K562 (cell line): ENCODE measurements around the gene PYM1. TPM values are rescaled to one million over a fixed set of nuclear protein-coding genes. Genes with fewer than 3 reads are reported as not detected.

Experiments
- ARID1B ChIP-seq: fragments of 450-650 bp; IDR thresholded peaks from 2 replicates; pipeline ENCODE4 v1.6.1; 2016; ENCODE audit warnings: antibody characterized with exemption, mild to moderate bottlenecking, inconsistent platforms
- ARNT ChIP-seq, 2 experiments: fragments of 450-650 bp; IDR thresholded peaks; 2 replicates each; pipeline ENCODE4 v1.6.1; 2016; ENCODE audit warnings: mild to moderate bottlenecking in 1 of 2
- FOSL1 ChIP-seq: fragments of 200-800 bp; sonication (Bioruptor generic); conservative IDR thresholded peaks from 2 replicates; pipeline ENCODE4 v1.6.1; 2016; ENCODE audit warnings: missing genetic modification characterization, missing compliant biosample characterization
- FOXP1 ChIP-seq: sonication (generic); formaldehyde crosslinking; IDR thresholded peaks from 2 replicates; pipeline ENCODE4 v1.8.0; 2022; ENCODE audit warnings: mild to moderate bottlenecking, missing genetic modification reagents
- HDAC1 ChIP-seq, 2 experiments: fragments of 450-650 bp; IDR thresholded peaks; 2 replicates each; pipeline ENCODE4 v1.6.1; 2016 to 2017; ENCODE audit warnings: inconsistent platforms in 1 of 2, mild to moderate bottlenecking in 1 of 2, moderate library complexity in 1 of 2
- JUN ChIP-seq, 2 experiments: sonication (generic) in 1 of 2; formaldehyde crosslinking in 1 of 2; IDR thresholded peaks; 2 replicates each; pipeline versions ENCODE4 v1.6.1 to v1.8.0; 2012 to 2022; ENCODE audit warnings: borderline replicate concordance in 2 of 2, mild to moderate bottlenecking in 2 of 2, improper control_type of control experiment in 1 of 2, low read depth in 1 of 2, low read length in 1 of 2, missing genetic modification reagents in 1 of 2
- MCM5 ChIP-seq: fragments of 450-650 bp; IDR thresholded peaks from 2 replicates; pipeline ENCODE4 v1.6.1; 2016; ENCODE audit warnings: low read depth
- NR2C1 ChIP-seq, 2 experiments: fragments of 450-650 bp; IDR thresholded peaks; 2 replicates each; pipeline ENCODE4 v1.6.1; 2017; ENCODE audit warnings: mild to moderate bottlenecking in 2 of 2, antibody characterized with exemption in 1 of 2, inconsistent platforms in 1 of 2, missing compliant biosample characterization in 1 of 2, missing genetic modification characterization in 1 of 2
- NR2C2 ChIP-seq, 2 experiments: fragments of 200-800 bp in 1 of 2; sonication (Bioruptor generic) in 1 of 2; sonication (generic) in 1 of 2; formaldehyde crosslinking in 1 of 2; IDR thresholded peaks; 2 replicates each; pipeline versions ENCODE4 v1.6.1 to v1.8.0; 2016 to 2022; ENCODE audit warnings: mild to moderate bottlenecking in 1 of 2, missing compliant biosample characterization in 1 of 2, missing genetic modification characterization in 1 of 2, missing genetic modification reagents in 1 of 2
- PHF21A ChIP-seq: fragments of 450-650 bp; IDR thresholded peaks from 2 replicates; pipeline ENCODE4 v1.6.1; 2017; ENCODE audit warnings: low read depth, borderline replicate concordance
- SMARCA4 ChIP-seq: fragments of 450-650 bp; IDR thresholded peaks from 2 replicates; pipeline ENCODE4 v1.6.1; 2016
- SRSF1 ChIP-seq: fragments of 200-400 bp; formaldehyde crosslinking; IDR thresholded peaks from 2 replicates; pipeline ENCODE4 v1.6.1; 2017; ENCODE audit warnings: mild to moderate bottlenecking, low read depth, low read length, moderate library complexity
- STAT5A ChIP-seq: IDR thresholded peaks from 2 replicates; pipeline ENCODE4 v1.6.1; 2012; ENCODE audit warnings: low read length, inconsistent platforms, borderline replicate concordance
- TAF9B ChIP-seq: fragments of 450-650 bp; IDR thresholded peaks from 2 replicates; pipeline ENCODE4 v1.6.1; 2018; ENCODE audit warnings: mild to moderate bottlenecking; ENCODE audit not compliant: partially characterized antibody
- TCF3 ChIP-seq: sonication (generic); formaldehyde crosslinking; IDR thresholded peaks from 2 replicates; pipeline ENCODE4 v1.4.0; 2020; ENCODE audit warnings: mild to moderate bottlenecking, missing genetic modification reagents
- TCF7 ChIP-seq: sonication (generic); IDR thresholded peaks from 2 replicates; pipeline ENCODE4 v1.6.1; 2016; ENCODE audit warnings: antibody characterized with exemption, borderline replicate concordance
- polyA plus RNA-seq, 8 experiments: library from polyadenylated mRNA; depleted of rRNA in 4 of 8; stranded (reverse) in 5 of 8; unstranded in 3 of 8; fragments of >200 nt; fragmentation: Nextera tagmentation in 2 of 8; fragmentation: Illumina TruSeq in 1 of 8; extraction: Ambion mirVana in 2 of 8; extraction: Trizol in 1 of 8; gene quantifications; 2 replicates each; pipeline versions ENCODE4 v1.2.1 to v1.2.3, GENCODE V29; 2011 to 2014; ENCODE audit warnings: inconsistent platforms in 1 of 8, missing spikeins in 1 of 8
- total RNA-seq, 7 experiments: library from RNA; depleted of rRNA in 6 of 7; stranded (reverse); fragments of >200 nt in 6 of 7; fragmentation: Illumina TruSeq in 2 of 7; extraction: Trizol in 2 of 7; gene quantifications; 2 replicates each; pipeline versions ENCODE4 v1.2.1 to v1.2.3, GENCODE V29; 2011 to 2021; ENCODE audit warnings: low replicate concordance in 1 of 7
- TF ChIP-seq, protein P1 (sequence below): fragments of 450-650 bp; IDR thresholded peaks from 2 replicates; pipeline ENCODE4 v1.6.1; 2017; ENCODE audit warnings: antibody characterized with exemption
- TF ChIP-seq, protein P2 (sequence below): IDR thresholded peaks from 2 replicates; pipeline ENCODE4 v1.6.1; 2012; ENCODE audit warnings: low read depth, low read length, improper control_type of control experiment, borderline replicate concordance
- TF ChIP-seq, protein P3 (sequence below): fragments of 250-450 bp; sonication (Bioruptor Pico); IDR thresholded peaks from 2 replicates; pipeline ENCODE4 v1.4.0; 2020; ENCODE audit warnings: mild to moderate bottlenecking, moderate library complexity, borderline replicate concordance
- TF ChIP-seq, protein P4 (sequence below): sonication (generic); formaldehyde crosslinking; IDR thresholded peaks from 2 replicates; pipeline ENCODE4 v1.8.0; 2022; ENCODE audit warnings: missing genetic modification reagents, mild to moderate bottlenecking, moderate library complexity, borderline replicate concordance

The PYM1 gene
- total and polyA plus RNA-seq, 9 of the 15 experiments (the other 6 are each of a cell fraction or from before 2014, with no cell fraction given) = 29.0 to 51.3 (median 34.1) TPM

DNA sequence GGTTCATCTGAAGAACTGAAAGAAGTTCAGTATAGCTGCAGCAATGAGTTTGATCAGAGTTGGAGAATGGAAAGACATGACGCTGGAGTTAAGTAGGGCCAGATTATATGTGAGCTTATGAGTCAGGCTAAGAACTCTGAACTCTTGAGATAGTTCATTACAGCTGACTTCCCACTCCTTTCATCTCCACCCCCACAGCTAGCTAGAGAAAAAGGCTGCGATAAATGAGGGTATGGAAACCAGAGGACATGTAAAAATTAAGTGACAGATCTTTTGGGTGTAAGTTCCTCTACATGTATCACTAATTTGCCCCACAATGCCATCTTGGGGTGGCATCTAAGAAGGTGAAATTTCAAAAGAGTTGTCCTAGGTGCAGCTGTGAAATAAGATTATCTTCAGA lies 28.6 kb downstream of the PYM1 start (continued):
- TF ChIP-seq, protein P1, sequence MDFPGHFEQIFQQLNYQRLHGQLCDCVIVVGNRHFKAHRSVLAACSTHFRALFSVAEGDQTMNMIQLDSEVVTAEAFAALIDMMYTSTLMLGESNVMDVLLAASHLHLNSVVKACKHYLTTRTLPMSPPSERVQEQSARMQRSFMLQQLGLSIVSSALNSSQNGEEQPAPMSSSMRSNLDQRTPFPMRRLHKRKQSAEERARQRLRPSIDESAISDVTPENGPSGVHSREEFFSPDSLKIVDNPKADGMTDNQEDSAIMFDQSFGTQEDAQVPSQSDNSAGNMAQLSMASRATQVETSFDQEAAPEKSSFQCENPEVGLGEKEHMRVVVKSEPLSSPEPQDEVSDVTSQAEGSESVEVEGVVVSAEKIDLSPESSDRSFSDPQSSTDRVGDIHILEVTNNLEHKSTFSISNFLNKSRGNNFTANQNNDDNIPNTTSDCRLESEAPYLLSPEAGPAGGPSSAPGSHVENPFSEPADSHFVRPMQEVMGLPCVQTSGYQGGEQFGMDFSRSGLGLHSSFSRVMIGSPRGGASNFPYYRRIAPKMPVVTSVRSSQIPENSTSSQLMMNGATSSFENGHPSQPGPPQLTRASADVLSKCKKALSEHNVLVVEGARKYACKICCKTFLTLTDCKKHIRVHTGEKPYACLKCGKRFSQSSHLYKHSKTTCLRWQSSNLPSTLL = no peak
- TF ChIP-seq, protein P2, sequence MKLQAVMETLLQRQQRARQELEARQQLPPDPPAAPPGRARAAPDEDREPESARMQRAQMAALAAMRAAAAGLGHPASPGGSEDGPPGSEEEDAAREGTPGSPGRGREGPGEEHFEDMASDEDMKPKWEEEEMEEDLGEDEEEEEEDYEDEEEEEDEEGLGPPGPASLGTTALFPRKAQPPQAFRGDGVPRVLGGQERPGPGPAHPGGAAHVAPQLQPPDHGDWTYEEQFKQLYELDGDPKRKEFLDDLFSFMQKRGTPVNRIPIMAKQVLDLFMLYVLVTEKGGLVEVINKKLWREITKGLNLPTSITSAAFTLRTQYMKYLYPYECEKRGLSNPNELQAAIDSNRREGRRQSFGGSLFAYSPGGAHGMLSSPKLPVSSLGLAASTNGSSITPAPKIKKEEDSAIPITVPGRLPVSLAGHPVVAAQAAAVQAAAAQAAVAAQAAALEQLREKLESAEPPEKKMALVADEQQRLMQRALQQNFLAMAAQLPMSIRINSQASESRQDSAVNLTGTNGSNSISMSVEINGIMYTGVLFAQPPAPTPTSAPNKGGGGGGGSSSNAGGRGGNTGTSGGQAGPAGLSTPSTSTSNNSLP = 0 out of 2 replicates have a peak, but pooled peaks have one; percentile 43
- 0 out of 4 replicates have a peak, but pooled peaks of 1 of the 2 experiments have one; percentile 33 for TF ChIP-seq HDAC1 (IDR thresholded peaks at IDR 0.05)
- TF ChIP-seq SRSF1 = no peak
- TF ChIP-seq TCF7 = peak; percentile 88; the same call in 1 of the 2 replicates
- peak; percentile 48; the same call in 1 of the 2 replicates for TF ChIP-seq TCF3 (CRISPR knock-in tag)
- TF ChIP-seq SMARCA4 = peak; percentile 43; the same call in 1 of the 2 replicates
- peak; percentile 49; the same call in 1 of the 2 replicates for TF ChIP-seq STAT5A
- no peak for TF ChIP-seq ARNT (IDR thresholded peaks at IDR 0.05)
- TF ChIP-seq FOXP1 (CRISPR knock-in tag) = no peak
- TF ChIP-seq NR2C2 (CRISPR knock-in tag; IDR thresholded peaks at IDR 0.05) = no peak
- TF ChIP-seq NR2C2 (tag; IDR thresholded peaks at IDR 0.05) = peak; percentile 57
- peak; percentile 49 for TF ChIP-seq NR2C1 (IDR thresholded peaks at IDR 0.05)
- TF ChIP-seq NR2C1 (tag; IDR thresholded peaks at IDR 0.05) = 0 out of 2 replicates have a peak, but pooled peaks have one; percentile 31
- TF ChIP-seq, protein P3, sequence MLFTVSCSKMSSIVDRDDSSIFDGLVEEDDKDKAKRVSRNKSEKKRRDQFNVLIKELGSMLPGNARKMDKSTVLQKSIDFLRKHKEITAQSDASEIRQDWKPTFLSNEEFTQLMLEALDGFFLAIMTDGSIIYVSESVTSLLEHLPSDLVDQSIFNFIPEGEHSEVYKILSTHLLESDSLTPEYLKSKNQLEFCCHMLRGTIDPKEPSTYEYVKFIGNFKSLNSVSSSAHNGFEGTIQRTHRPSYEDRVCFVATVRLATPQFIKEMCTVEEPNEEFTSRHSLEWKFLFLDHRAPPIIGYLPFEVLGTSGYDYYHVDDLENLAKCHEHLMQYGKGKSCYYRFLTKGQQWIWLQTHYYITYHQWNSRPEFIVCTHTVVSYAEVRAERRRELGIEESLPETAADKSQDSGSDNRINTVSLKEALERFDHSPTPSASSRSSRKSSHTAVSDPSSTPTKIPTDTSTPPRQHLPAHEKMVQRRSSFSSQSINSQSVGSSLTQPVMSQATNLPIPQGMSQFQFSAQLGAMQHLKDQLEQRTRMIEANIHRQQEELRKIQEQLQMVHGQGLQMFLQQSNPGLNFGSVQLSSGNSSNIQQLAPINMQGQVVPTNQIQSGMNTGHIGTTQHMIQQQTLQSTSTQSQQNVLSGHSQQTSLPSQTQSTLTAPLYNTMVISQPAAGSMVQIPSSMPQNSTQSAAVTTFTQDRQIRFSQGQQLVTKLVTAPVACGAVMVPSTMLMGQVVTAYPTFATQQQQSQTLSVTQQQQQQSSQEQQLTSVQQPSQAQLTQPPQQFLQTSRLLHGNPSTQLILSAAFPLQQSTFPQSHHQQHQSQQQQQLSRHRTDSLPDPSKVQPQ (CRISPR knock-in tag) = no peak
- peak; percentile 54 for TF ChIP-seq TAF9B
- no peak for TF ChIP-seq PHF21A
- no peak for TF ChIP-seq JUN (IDR thresholded peaks at IDR 0.05; ENCODE audit: borderline replicate concordance, low read depth, low read length)
- no peak for TF ChIP-seq JUN (CRISPR knock-in tag; IDR thresholded peaks at IDR 0.05; ENCODE audit: borderline replicate concordance)
- TF ChIP-seq FOSL1 (tag) = peak; percentile 63
- peak; percentile 71 for TF ChIP-seq ARID1B
- TF ChIP-seq MCM5 = no peak
- TF ChIP-seq, protein P4, sequence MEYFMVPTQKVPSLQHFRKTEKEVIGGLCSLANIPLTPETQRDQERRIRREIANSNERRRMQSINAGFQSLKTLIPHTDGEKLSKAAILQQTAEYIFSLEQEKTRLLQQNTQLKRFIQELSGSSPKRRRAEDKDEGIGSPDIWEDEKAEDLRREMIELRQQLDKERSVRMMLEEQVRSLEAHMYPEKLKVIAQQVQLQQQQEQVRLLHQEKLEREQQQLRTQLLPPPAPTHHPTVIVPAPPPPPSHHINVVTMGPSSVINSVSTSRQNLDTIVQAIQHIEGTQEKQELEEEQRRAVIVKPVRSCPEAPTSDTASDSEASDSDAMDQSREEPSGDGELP (CRISPR knock-in tag) = peak; percentile 77; the same call in 1 of the 2 replicates
